Measurements from ENCODE around the gene INTS15.
"Not testable (repeated sequence)": the region's sequence is repeated elsewhere in the genome, so short reads cannot be mapped to it uniquely, and the experiment has no call there.

INTS15 gene

GRCh38 chr7:6577369-6578113 is 12.3 kb upstream of the INTS15 start, which contains the start of gene ZDHHC4:
Gene ZDHHC4, plus strand, starts transcription at chr7:6577454. Its CDS starts 3,108 bp downstream, at chr7:6580562.
- peak; percentile 66 to 94 (median 79) for DNase-seq

GRCh38 chr7:6578114-6579084 is 11.4 kb upstream of the INTS15 start:
- no peak for DNase-seq

GRCh38 chr7:6579446-6579845 is 10.4 kb upstream of the INTS15 start:
- DNase-seq: no peak

- DNase-seq: not testable (repeated sequence)
Observed at GRCh38 chr7:6585746-6586432, 3.9 kb upstream of the INTS15 start.

- no peak for DNase-seq
Observed at GRCh38 chr7:6588566-6588965, 1.3 kb upstream of the INTS15 start.

- no peak for DNase-seq
Observed at GRCh38 chr7:6589151-6589828, 531 bp upstream of the INTS15 start.

- DNase-seq: peak in 1 of 5 experiments; percentile 33
Observed at GRCh38 chr7:6590645-6591110, 857 bp downstream of the INTS15 start.

- DNase-seq: no peak
Observed at GRCh38 chr7:6600093-6600492, 10.3 kb downstream of the INTS15 start.

- no peak for DNase-seq
Observed at GRCh38 chr7:6604458-6604857, 14.6 kb downstream of the INTS15 start.

- no peak for DNase-seq
Observed at GRCh38 chr7:6606866-6607583, 17.2 kb downstream of the INTS15 start.

- no peak for DNase-seq
Observed at GRCh38 chr7:6607651-6608051, 17.8 kb downstream of the INTS15 start.

- DNase-seq: no peak
Observed at GRCh38 chr7:6608081-6608480, 18.3 kb downstream of the INTS15 start.

GRCh38 chr7:6608794-6609193 is 19.0 kb downstream of the INTS15 start:
- no peak for DNase-seq

- DNase-seq: no peak
Observed at GRCh38 chr7:6612819-6613218, 23.0 kb downstream of the INTS15 start.

GRCh38 chr7:6613706-6614105 is 23.9 kb downstream of the INTS15 start:
- DNase-seq: no peak

GRCh38 chr7:6614953-6615722 is 25.3 kb downstream of the INTS15 start, which contains the start of gene ZNF853:
Gene ZNF853, plus strand, starts transcription at chr7:6615610. Its CDS starts 565 bp downstream, at chr7:6616175.
- no peak for DNase-seq

GRCh38 chr7:6615723-6616555 is 26.1 kb downstream of the INTS15 start:
- DNase-seq: no peak

GRCh38 chr7:6616854-6617643 is 27.2 kb downstream of the INTS15 start:
- no peak for DNase-seq

- no peak for DNase-seq
Observed at GRCh38 chr7:6618621-6619020, 28.8 kb downstream of the INTS15 start.
